Endothelial cell of umbilical vein (primary cell): ENCODE results near the gene TMEM81. TPM values are rescaled to one million over a fixed set of nuclear protein-coding genes. Genes with fewer than 3 reads are reported as not detected.

Experiments
- BruUV-seq: library from RNA; stranded (reverse); fragments of 400-500 nt; replicated peaks from 2 replicates; lab custom pipeline; 2021; lab: Mats Ljungman, UMichigan
- CTCF ChIA-PET: fragments of 300-600, 350-600 bp; sonication (Branson Sonifier 250); formaldehyde crosslinking; loops from one replicate; lab custom pipeline; 2021; ENCODE audit warnings: antibody characterized with exemption, inconsistent platforms; lab: Charles Lee
- POLR2A ChIA-PET: fragments of 300-600, 350-600 bp; sonication (Branson Sonifier 250); formaldehyde crosslinking; loops from one replicate; lab custom pipeline; 2021; ENCODE audit warnings: antibody characterized with exemption, inconsistent platforms; lab: Charles Lee
- DNase-seq: peaks from one replicate; pipeline ENCODE4 v3.0.0-alpha.2; 2011; ENCODE audit warnings: low read depth, low spot score
- FAIRE-seq: peaks from 2 replicates; lab custom pipeline; 2011; peaks lifted over from hg19 to GRCh38; lab: Jason Lieb, UNC
- H2AFZ ChIP-seq: 2 replicates; pipeline ENCODE4 v1.6.0; 2012; ENCODE audit warnings: low read depth, low read length, control low read depth, inconsistent platforms
- H3K27ac ChIP-seq: 2 replicates; pipeline ENCODE4 v1.5.1; 2011; ENCODE audit warnings: low read depth, mild to moderate bottlenecking, control low read depth, low read length, moderate library complexity; ENCODE audit not compliant: insufficient read depth
- H3K27me3 ChIP-seq, 2 experiments: 2 replicates each; pipeline versions ENCODE4 v1.6.0 to v1.6.1; 2011; ENCODE audit warnings: low read length in 2 of 2, mixed read lengths in 1 of 2; ENCODE audit not compliant: control insufficient read depth in 2 of 2, insufficient read depth in 2 of 2
- H3K36me3 ChIP-seq, 2 experiments: 2 replicates in 1 of 2; 3 replicates in 1 of 2; pipeline ENCODE4 v1.5.1; 2011; ENCODE audit warnings: low read length in 2 of 2, mild to moderate bottlenecking in 1 of 2, moderate library complexity in 1 of 2; ENCODE audit not compliant: control insufficient read depth in 2 of 2, insufficient read depth in 2 of 2; ENCODE audit errors: extremely low read depth in 1 of 2
- H3K4me1 ChIP-seq: 3 replicates; pipeline ENCODE4 v1.5.1; 2011; ENCODE audit warnings: mild to moderate bottlenecking, low read length; ENCODE audit not compliant: control insufficient read depth, insufficient read depth; ENCODE audit errors: extremely low read depth
- H3K4me2 ChIP-seq: 2 replicates; pipeline ENCODE4 v1.6.1; 2011; ENCODE audit warnings: low read length, control low read depth, mixed read lengths; ENCODE audit not compliant: insufficient read depth
- H3K4me3 ChIP-seq, 3 experiments: fragments of 200-600 bp in 1 of 3; sonication (generic), shearing (Covaris generic) in 1 of 3; replicated peaks in 1 of 3; 2 replicates each; pipeline ENCODE4 v1.5.1; 2011 to 2016; ENCODE audit warnings: control low read depth in 3 of 3, low read length in 3 of 3, mild to moderate bottlenecking in 2 of 3, inconsistent platforms in 1 of 3, low read depth in 1 of 3, moderate library complexity in 1 of 3; ENCODE audit not compliant: insufficient read depth in 1 of 3
- H3K79me2 ChIP-seq: 2 replicates; pipeline ENCODE4 v1.6.0; 2012; ENCODE audit warnings: low read length, inconsistent platforms; ENCODE audit not compliant: control insufficient read depth, insufficient read depth
- H3K9ac ChIP-seq: replicated peaks from 2 replicates; pipeline ENCODE3; 2011; ENCODE audit warnings: low read length, control low read depth; ENCODE audit not compliant: insufficient read depth; ENCODE audit errors: extremely low read depth
- H3K9me1 ChIP-seq: replicated peaks from 3 replicates; pipeline ENCODE4 v1.6.0; 2011; ENCODE audit warnings: mild to moderate bottlenecking, low read length; ENCODE audit not compliant: control insufficient read depth, insufficient read depth; ENCODE audit errors: extremely low read depth
- H3K9me3 ChIP-seq: replicated peaks from 2 replicates; pipeline ENCODE4 v1.5.1; 2012; ENCODE audit warnings: low read length, inconsistent platforms; ENCODE audit not compliant: control insufficient read depth, insufficient read depth
- H4K20me1 ChIP-seq: replicated peaks from 2 replicates; pipeline ENCODE3; 2011; ENCODE audit warnings: mild to moderate bottlenecking, low read length; ENCODE audit not compliant: control insufficient read depth, insufficient read depth; ENCODE audit errors: extremely low read depth
- CTCF ChIP-seq, 2 donors: IDR thresholded peaks; 1 replicate in 1 of 2; 2 replicates in 1 of 2; pipeline ENCODE4 v1.5.1; 2011; ENCODE audit warnings: low read length in 2 of 2, mild to moderate bottlenecking in 2 of 2, moderate library complexity in 2 of 2, control low read depth in 1 of 2, inconsistent platforms in 1 of 2, low read depth in 1 of 2; ENCODE audit not compliant: insufficient read depth in 1 of 2; ENCODE audit errors: extremely low read depth in 1 of 2
- EZH2 ChIP-seq: IDR thresholded peaks from 2 replicates; pipeline ENCODE4 v1.6.1; 2012; ENCODE audit warnings: borderline replicate concordance, low read depth, mild to moderate bottlenecking, moderate library complexity, low read length, inconsistent platforms; ENCODE audit not compliant: severe bottlenecking
- FOS ChIP-seq: IDR thresholded peaks from 2 replicates; pipeline ENCODE4 v1.6.1; 2011; ENCODE audit warnings: mild to moderate bottlenecking, low read length, moderate library complexity, borderline replicate concordance; ENCODE audit not compliant: insufficient read depth
- GATA2 ChIP-seq: IDR thresholded peaks from 2 replicates; pipeline ENCODE4 v1.7.0; 2011; ENCODE audit warnings: low read depth, mild to moderate bottlenecking, moderate library complexity, mixed read lengths, low read length; ENCODE audit not compliant: insufficient read length, insufficient read depth
- JUN ChIP-seq: IDR thresholded peaks from 2 replicates; pipeline ENCODE4 v1.6.1; 2011; ENCODE audit warnings: borderline replicate concordance, low read depth; ENCODE audit not compliant: insufficient read length, insufficient read depth
- MYC ChIP-seq: IDR thresholded peaks from one replicate; pipeline ENCODE4 v1.6.1; 2011; ENCODE audit warnings: mild to moderate bottlenecking, low read depth, low read length
- POLR2A ChIP-seq: IDR thresholded peaks from 2 replicates; pipeline ENCODE4 v1.6.1; 2012; ENCODE audit warnings: low read depth, mild to moderate bottlenecking, control low read depth, low read length
- POLR2AphosphoS5 ChIP-seq: IDR thresholded peaks from 2 replicates; pipeline ENCODE4 v1.6.1; 2012; ENCODE audit warnings: low read depth, mild to moderate bottlenecking, control low read depth, low read length, moderate library complexity; ENCODE audit not compliant: insufficient read depth
- dilution Hi-C: fragments of 300-500 bp; cut with MboI; formaldehyde crosslinking; loops from one replicate; pipeline ENCODE4 v1.15.0; 2019; ENCODE audit warnings: low sequenced_read_pairs; ENCODE audit not compliant: extremely low pct_ligation_motif_present
- intact Hi-C: fragments of 100-400 bp; cut with micrococcal nuclease; formaldehyde crosslinking; loops from one replicate; pipeline ENCODE4 v1.10.0; 2022
- polyA plus RNA-seq, 4 experiments: library from polyadenylated mRNA; depleted of rRNA in 3 of 4; stranded (reverse) in 3 of 4; unstranded in 1 of 4; fragments of >200 nt; gene quantifications; 2 replicates each; pipeline versions ENCODE4 v1.2.1 to v1.2.3, GENCODE V29; 2011 to 2012; ENCODE audit warnings: missing spikeins in 1 of 4
- total RNA-seq: library from RNA; stranded (reverse); gene quantifications from 2 replicates; pipeline ENCODE4 v1.2.3, GENCODE V29; 2021
- TF ChIP-seq, protein P1 (sequence below): IDR thresholded peaks from 2 replicates; pipeline ENCODE4 v1.6.1; 2011; ENCODE audit not compliant: insufficient read depth, insufficient read length

The TMEM81 gene
- total and polyA plus RNA-seq, 2 donors (not counting 3 experiments of a cell fraction or from before 2014, with no cell fraction given), result 1.5 to 2.9 TPM

- dilution Hi-C loops, result no loop called here
- Histone ChIP-seq H3K36me3 (no peaks in the 10 kb centered on the region), H3K27me3 (peaks cover 0 to 2% of the 10 kb centered on the region in 2 experiments), H3K4me1 (no peaks in the 10 kb centered on the region), H3K27ac (no peak overlapping the region), H3K9me3 (no peaks in the 10 kb centered on the region), H2AFZ (no peak overlapping the region), H3K9ac (no peak overlapping the region), H3K9me1 (no peaks in the 10 kb centered on the region), H3K4me3 (no peak overlapping the region), H3K4me2 (no peak overlapping the region), H4K20me1 (no peaks in the 10 kb centered on the region), H3K79me2 (no peaks in the 10 kb centered on the region)
- DNase-seq (no peak), FAIRE-seq (no peak)
- TF ChIP-seq, protein P1, sequence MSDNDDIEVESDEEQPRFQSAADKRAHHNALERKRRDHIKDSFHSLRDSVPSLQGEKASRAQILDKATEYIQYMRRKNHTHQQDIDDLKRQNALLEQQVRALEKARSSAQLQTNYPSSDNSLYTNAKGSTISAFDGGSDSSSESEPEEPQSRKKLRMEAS, result no peak
- no peak for TF ChIP-seq POLR2A
- no peak for TF ChIP-seq JUN
- no peak for TF ChIP-seq FOS
- TF ChIP-seq GATA2, result no peak
- no peak for TF ChIP-seq MYC
- TF ChIP-seq EZH2, result no peak
- TF ChIP-seq POLR2AphosphoS5, result no peak
- TF ChIP-seq CTCF (IDR thresholded peaks at IDR 0.05; ENCODE audit: extremely low read depth in 1 of 2, insufficient read depth in 1 of 2, low read depth in 1 of 2, low read length in 2 of 2), result no peak
- no TSS peak for BruUV-seq
- ChIA-PET CTCF (interaction anchor here (0.9 to 2.2 kb wide), 2 partner anchors 77 to 191 kb away, joined by 3 to 9 read pairs; no protein-coding TSS in a partner anchor), POLR2A (no interaction called here)
- intact Hi-C loops, result no loop called here
These were observed 18.6 kb downstream of the TMEM81 start for GRCh38 chr1:205065666-205066065.
